A549 (cell line): ENCODE measurements around the gene DOCK11. TPM values are rescaled to one million over a fixed set of nuclear protein-coding genes. Genes with fewer than 3 reads are reported as not detected.
"Not testable (repeated sequence)": the region's sequence is repeated elsewhere in the genome, so short reads cannot be mapped to it uniquely, and the experiment has no call there.

Experiments
- ATAC-seq, 2 experiments: fragments of 200-7000 bp in 1 of 2; fragments of >200 bp in 1 of 2; cut with Nextera tagmentation in 1 of 2; cut with Tn5 transposase in 1 of 2; 3 replicates each; pipeline versions ENCODE4 v1.8.0 to v1.9.1; 2018 to 2020; ENCODE audit warnings: mild to moderate bottlenecking in 1 of 2, moderate library complexity in 1 of 2
- CTCF ChIA-PET: fragments of 300-600 bp; sonication (Branson Sonifier 250); formaldehyde crosslinking; extraction: SDS; loops from one replicate; lab custom pipeline; 2021; ENCODE audit warnings: antibody characterized with exemption, inconsistent platforms; lab: Yijun Ruan, JAX
- POLR2A ChIA-PET: fragments of 350-600 bp; formaldehyde crosslinking; extraction: SDS; loops from one replicate; lab custom pipeline; 2021; ENCODE audit warnings: antibody characterized with exemption, inconsistent platforms; lab: Yijun Ruan, JAX
- DNase-seq, 2 experiments: peaks; one replicate each; pipeline versions ENCODE4 v3.0.0 to v3.0.0-alpha.2; 2011 to 2016; ENCODE audit warnings: low read depth in 1 of 2, low spot score in 1 of 2
- FAIRE-seq: peaks from 2 replicates; lab custom pipeline; 2011; peaks lifted over from hg19 to GRCh38; lab: Jason Lieb, UNC
- H3K27ac ChIP-seq, 2 experiments: fragments of >200 bp; sonication (Bioruptor Twin); formaldehyde crosslinking; 3 replicates each; pipeline ENCODE4 v1.5.1; 2016 to 2017
- H3K4me1 ChIP-seq: fragments of >200 bp; sonication (Bioruptor Twin); formaldehyde crosslinking; 3 replicates; pipeline ENCODE4 v1.6.1; 2016
- H3K4me2 ChIP-seq: fragments of >200 bp; sonication (Bioruptor Twin); formaldehyde crosslinking; 3 replicates; pipeline ENCODE4 v1.6.1; 2016
- H3K4me3 ChIP-seq: fragments of >200 bp; sonication (Bioruptor Twin); formaldehyde crosslinking; 3 replicates; pipeline ENCODE4 v1.5.1; 2016
- H3K9me3 ChIP-seq: fragments of >200 bp; sonication (Bioruptor Twin); formaldehyde crosslinking; 3 replicates; pipeline ENCODE4 v1.6.1; 2016
- CEBPB ChIP-seq, 2 experiments: fragments of >200 bp in 1 of 2; sonication (Bioruptor Twin) in 1 of 2; formaldehyde crosslinking in 1 of 2; IDR thresholded peaks; 2 replicates each; pipeline ENCODE4 v1.6.1; 2012 to 2016
- CHD2 ChIP-seq: fragments of 150-350 bp; IDR thresholded peaks from 2 replicates; pipeline ENCODE4 v1.6.1; 2014; ENCODE audit warnings: low read length; ENCODE audit not compliant: partially characterized antibody
- CHD4 ChIP-seq: fragments of 200-600 bp; sonication (generic); IDR thresholded peaks from 2 replicates; pipeline ENCODE4 v1.6.1; 2016; ENCODE audit warnings: antibody characterized with exemption, mild to moderate bottlenecking, borderline replicate concordance
- EP300 ChIP-seq, 2 experiments: fragments of >200 bp; sonication (Bioruptor Twin); formaldehyde crosslinking; IDR thresholded peaks; 2 replicates in 1 of 2; 3 replicates in 1 of 2; pipeline ENCODE4 v1.6.1; 2016 to 2017
- ESRRA ChIP-seq: fragments of 150-350 bp; IDR thresholded peaks from 2 replicates; pipeline ENCODE4 v1.6.1; 2014; ENCODE audit warnings: mild to moderate bottlenecking, low read length, borderline replicate concordance
- FOSL2 ChIP-seq, 2 experiments: fragments of 450-650 bp in 1 of 2; fragments of >200 bp in 1 of 2; sonication (Bioruptor Twin) in 1 of 2; formaldehyde crosslinking; IDR thresholded peaks; 2 replicates each; pipeline versions ENCODE4 v1.5.0 to v1.6.1; 2016 to 2020; ENCODE audit warnings: mild to moderate bottlenecking in 1 of 2, moderate library complexity in 1 of 2
- FOXS1 ChIP-seq: fragments of 250-450 bp; sonication (Bioruptor Pico); IDR thresholded peaks from 2 replicates; pipeline ENCODE4 v1.5.0; 2020; ENCODE audit warnings: mild to moderate bottlenecking, moderate library complexity
- HEYL ChIP-seq: fragments of 250-450 bp; sonication (Bioruptor Pico); IDR thresholded peaks from 2 replicates; pipeline ENCODE4 v1.8.0; 2021; ENCODE audit warnings: mild to moderate bottlenecking, moderate library complexity
- HOXA7 ChIP-seq: fragments of 250-450 bp; sonication (Bioruptor Pico); IDR thresholded peaks from 2 replicates; pipeline ENCODE4 v1.5.0; 2020; ENCODE audit warnings: mild to moderate bottlenecking, moderate library complexity
- KDM5A ChIP-seq: fragments of 200-600 bp; sonication (generic); IDR thresholded peaks from 2 replicates; pipeline ENCODE4 v1.6.1; 2016; ENCODE audit warnings: antibody characterized with exemption, mild to moderate bottlenecking
- NR3C1 ChIP-seq: fragments of >200 bp; sonication (Bioruptor Twin); formaldehyde crosslinking; IDR thresholded peaks from 3 replicates; pipeline ENCODE4 v1.6.1; 2017
- RARB ChIP-seq: fragments of 250-450 bp; sonication (Bioruptor Pico); IDR thresholded peaks from 2 replicates; pipeline ENCODE4 v1.8.0; 2021; ENCODE audit warnings: mild to moderate bottlenecking, moderate library complexity
- RCOR1 ChIP-seq: fragments of 150-350 bp; IDR thresholded peaks from 2 replicates; pipeline ENCODE4 v1.6.1; 2014; ENCODE audit warnings: antibody characterized with exemption, low read length, low read depth
- RFX5 ChIP-seq: fragments of 450-650 bp; IDR thresholded peaks from 2 replicates; pipeline ENCODE4 v1.7.1; 2014; ENCODE audit warnings: antibody characterized with exemption, mild to moderate bottlenecking, moderate library complexity
- TP53 ChIP-seq: fragments of 250-450 bp; sonication (Bioruptor Pico); IDR thresholded peaks from 2 replicates; pipeline ENCODE4 v1.5.0; 2021; ENCODE audit warnings: mild to moderate bottlenecking, moderate library complexity
- ZC3H11A ChIP-seq: fragments of 450-650 bp; IDR thresholded peaks from 2 replicates; pipeline ENCODE4 v1.6.1; 2014; ENCODE audit warnings: antibody characterized with exemption, mild to moderate bottlenecking
- ZFP36 ChIP-seq: fragments of 450-650 bp; IDR thresholded peaks from 2 replicates; pipeline ENCODE4 v1.6.1; 2014; ENCODE audit warnings: borderline replicate concordance; ENCODE audit not compliant: partially characterized antibody
- ZNF302 ChIP-seq: fragments of 250-450 bp; sonication (Bioruptor Pico); IDR thresholded peaks from 2 replicates; pipeline ENCODE4 v1.9.0; 2021; ENCODE audit warnings: inconsistent platforms, mild to moderate bottlenecking, moderate library complexity
- WGBS: methylation state at CpG from one replicate; pipeline ENCODE4 v1.1.6; 2017; ENCODE audit errors: missing lambda C conversion rate; 5-methylcytosine and 5-hydroxymethylcytosine counted together
- polyA plus RNA-seq, 4 experiments: library from polyadenylated mRNA; depleted of rRNA in 3 of 4; stranded (reverse); fragments of >200 nt; fragmentation: RNase III in 1 of 4; extraction: RNeasy Plus Mini Kit Qiagen cat#74134 plus additional on column Dnase treatment in 1 of 4; gene quantifications; 2 replicates in 3 of 4; 3 replicates in 1 of 4; pipeline ENCODE4 v1.2.3, GENCODE V29; 2011 to 2017
- TF ChIP-seq, protein P1 (sequence below): fragments of >200 bp; sonication (Bioruptor Twin); formaldehyde crosslinking; IDR thresholded peaks from 3 replicates; pipeline ENCODE4 v1.6.1; 2016
- TF ChIP-seq, protein P2 (sequence below): IDR thresholded peaks from 2 replicates; pipeline ENCODE4 v1.6.1; 2012; ENCODE audit warnings: low read depth, borderline replicate concordance

The DOCK11 gene
- polyA plus RNA-seq, 2 of the 4 experiments (the other 2 are of a cell fraction): 5.8 to 9.5 TPM

DNA sequence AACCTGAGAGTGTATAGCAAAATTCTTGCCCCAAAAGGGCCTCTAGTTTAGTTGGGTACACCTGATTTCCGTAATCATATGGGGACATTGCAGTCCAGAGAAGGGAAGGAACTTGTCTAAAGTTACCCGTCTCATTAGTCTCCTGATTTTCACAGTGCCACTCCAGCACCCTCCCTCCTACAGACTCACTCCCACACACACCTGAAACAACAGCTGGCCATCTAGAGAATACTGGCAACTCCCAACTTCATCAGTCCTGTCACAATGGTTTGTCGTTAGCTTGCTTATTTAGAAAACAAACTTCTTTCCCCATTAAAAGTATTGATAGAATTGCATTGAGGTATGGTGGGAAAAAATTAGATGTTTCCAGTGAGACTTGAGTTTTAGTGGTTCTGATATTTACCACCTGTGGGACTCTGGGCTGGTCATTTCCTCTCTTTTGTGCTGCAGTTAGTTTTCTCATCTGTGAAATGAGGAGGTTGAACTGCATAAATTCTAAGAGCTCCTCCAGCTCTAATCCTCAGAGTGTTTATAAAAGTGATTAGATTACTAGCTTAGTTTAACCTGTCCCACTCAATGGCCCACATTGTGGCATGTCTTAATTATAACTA is 233.5 kb downstream of the DOCK11 start:
- ATAC-seq (no peak), FAIRE-seq (no peak), DNase-seq (no peak)
- TF ChIP-seq TP53 (CRISPR knock-in tag): no peak
- no peak for TF ChIP-seq HEYL (CRISPR knock-in tag)
- TF ChIP-seq KDM5A: no peak
- TF ChIP-seq ESRRA: no peak
- TF ChIP-seq, protein P1, sequence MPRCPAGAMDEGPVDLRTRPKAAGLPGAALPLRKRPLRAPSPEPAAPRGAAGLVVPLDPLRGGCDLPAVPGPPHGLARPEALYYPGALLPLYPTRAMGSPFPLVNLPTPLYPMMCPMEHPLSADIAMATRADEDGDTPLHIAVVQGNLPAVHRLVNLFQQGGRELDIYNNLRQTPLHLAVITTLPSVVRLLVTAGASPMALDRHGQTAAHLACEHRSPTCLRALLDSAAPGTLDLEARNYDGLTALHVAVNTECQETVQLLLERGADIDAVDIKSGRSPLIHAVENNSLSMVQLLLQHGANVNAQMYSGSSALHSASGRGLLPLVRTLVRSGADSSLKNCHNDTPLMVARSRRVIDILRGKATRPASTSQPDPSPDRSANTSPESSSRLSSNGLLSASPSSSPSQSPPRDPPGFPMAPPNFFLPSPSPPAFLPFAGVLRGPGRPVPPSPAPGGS: no peak
- TF ChIP-seq HOXA7: no peak
- TF ChIP-seq CHD4: no peak
- TF ChIP-seq CHD2: no peak
- no peak for TF ChIP-seq CEBPB (IDR thresholded peaks at IDR 0.05)
- no peak for TF ChIP-seq NR3C1
- no peak for TF ChIP-seq ZNF302 (CRISPR knock-in tag)
- no peak for TF ChIP-seq FOXS1 (CRISPR knock-in tag)
- TF ChIP-seq ZFP36: no peak
- no peak for TF ChIP-seq ZC3H11A
- no peak for TF ChIP-seq EP300 (IDR thresholded peaks at IDR 0.05)
- TF ChIP-seq RFX5: no peak
- no peak for TF ChIP-seq RCOR1
- no peak for TF ChIP-seq RARB
- TF ChIP-seq, protein P2, sequence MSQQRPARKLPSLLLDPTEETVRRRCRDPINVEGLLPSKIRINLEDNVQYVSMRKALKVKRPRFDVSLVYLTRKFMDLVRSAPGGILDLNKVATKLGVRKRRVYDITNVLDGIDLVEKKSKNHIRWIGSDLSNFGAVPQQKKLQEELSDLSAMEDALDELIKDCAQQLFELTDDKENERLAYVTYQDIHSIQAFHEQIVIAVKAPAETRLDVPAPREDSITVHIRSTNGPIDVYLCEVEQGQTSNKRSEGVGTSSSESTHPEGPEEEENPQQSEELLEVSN: no peak
- peaks cover 49% of the 10 kb centered on the region for H3K4me1 ChIP-seq
- WGBS: 94% methylated on average over 3 of the region's 3 CpGs
- H3K4me2 ChIP-seq: peak overlapping the region; percentile 85
- POLR2A ChIA-PET: interaction anchor here (0.6 kb wide), 1 partner anchor 66 kb away, joined by 4 read pairs; no protein-coding TSS in a partner anchor
- H3K9me3 ChIP-seq: peaks cover 11% of the 10 kb centered on the region; the same call in 1 of the 3 replicates
- peak overlapping the region in 1 of 2 experiments; percentile 100; a peak in 2 of 6 replicates for H3K27ac ChIP-seq
- no peak overlapping the region; the same call in 2 of the 3 replicates for H3K4me3 ChIP-seq
- CTCF ChIA-PET: interaction anchor here (0.7 to 3.8 kb wide), 3 partner anchors 14 to 85 kb away, joined by 3 to 20 read pairs (median 3); no protein-coding TSS in a partner anchor

DNA sequence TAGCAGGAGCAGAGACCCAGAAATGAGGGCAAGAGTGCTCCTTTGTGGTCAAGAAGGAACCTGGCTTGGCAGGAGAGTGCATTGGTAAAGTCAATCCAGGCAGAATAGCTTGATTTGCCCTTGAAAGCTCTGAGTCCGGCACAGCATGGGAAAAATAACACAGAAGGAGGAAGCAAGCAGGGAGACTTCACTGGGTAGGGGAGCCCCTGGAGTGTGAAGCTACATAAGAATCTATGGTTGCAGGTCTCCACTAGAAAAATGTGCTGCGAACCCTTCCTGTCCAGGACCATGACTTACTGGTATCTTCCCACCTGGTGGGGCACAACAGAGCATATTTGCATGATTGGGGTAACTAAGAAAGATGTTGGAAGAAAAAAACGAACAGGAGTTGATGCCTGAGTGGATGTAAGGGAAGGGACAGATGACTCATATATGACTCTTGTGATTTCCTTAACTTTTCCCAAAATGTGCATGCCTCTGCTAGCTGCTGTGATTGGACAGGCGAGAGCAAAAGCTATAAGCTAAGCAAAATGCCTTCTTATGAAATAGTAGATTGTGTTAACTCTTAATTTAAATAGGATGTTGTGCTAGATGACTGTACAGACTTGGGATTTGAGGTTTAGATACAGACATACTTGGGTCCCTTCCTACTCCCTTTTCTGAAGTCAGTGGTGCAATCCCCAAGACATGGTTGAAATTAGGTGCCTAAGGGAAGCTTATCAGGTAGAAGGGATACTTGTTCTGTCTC is 235.1 kb downstream of the DOCK11 start:
- no peak overlapping the region for H3K4me3 ChIP-seq
- FAIRE-seq: peak; percentile 23
- CTCF ChIA-PET: interaction anchor here (1.5 to 3.8 kb wide), 2 partner anchors 87 to 92 kb away, joined by 4 to 20 read pairs; no protein-coding TSS in a partner anchor
- peaks cover 11% of the 10 kb centered on the region; the same call in 1 of the 3 replicates for H3K9me3 ChIP-seq
- no peak for DNase-seq
- H3K4me2 ChIP-seq: peak overlapping the region; percentile 85
- no peak for ATAC-seq
- peak overlapping the region in 1 of 2 experiments; percentile 62; a peak in 3 of 6 replicates for H3K27ac ChIP-seq
- peaks cover 34% of the 10 kb centered on the region for H3K4me1 ChIP-seq
- POLR2A ChIA-PET: no interaction called here
- WGBS: 35% methylated on average over 4 of the region's 4 CpGs
- no peak for TF ChIP-seq FOXS1 (CRISPR knock-in tag)
- TF ChIP-seq FOSL2 (IDR thresholded peaks at IDR 0.05): no peak
- peak; percentile 54 for TF ChIP-seq FOSL2 (CRISPR knock-in tag; IDR thresholded peaks at IDR 0.05)

DNA sequence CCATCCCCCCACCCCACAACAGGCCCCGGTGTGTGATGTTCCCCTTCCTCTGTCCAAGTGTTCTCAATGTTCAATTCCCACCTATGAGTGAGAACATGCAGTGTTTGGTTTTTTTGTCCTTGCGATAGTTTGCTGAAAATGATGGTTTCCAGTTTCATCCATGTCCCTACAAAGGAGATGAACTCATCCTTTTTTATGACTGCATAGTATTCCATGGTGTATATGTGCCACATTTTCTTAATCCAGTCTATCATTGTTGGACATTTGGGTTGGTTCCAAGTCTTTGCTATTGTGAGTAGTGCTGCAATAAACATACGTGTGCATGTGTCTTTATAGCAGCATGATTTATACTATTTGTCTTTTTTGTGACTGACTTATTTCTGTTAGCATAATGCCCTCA is 236.9 kb downstream of the DOCK11 start:
- CTCF ChIA-PET, FAIRE-seq, POLR2A ChIA-PET, H3K4me3 ChIP-seq, ATAC-seq, H3K4me2 ChIP-seq, H3K27ac ChIP-seq, DNase-seq: not testable (repeated sequence)
- WGBS: 94% methylated on average over 2 of the region's 3 CpGs
- peaks cover 23% of the 10 kb centered on the region for H3K4me1 ChIP-seq
- H3K9me3 ChIP-seq: peaks cover 11% of the 10 kb centered on the region; the same call in 1 of the 3 replicates
